ENCODE measurements around the gene MAFG. TPM values are rescaled to one million over a fixed set of nuclear protein-coding genes. Genes with fewer than 3 reads are reported as not detected.
A peak's percentile ranks its signal among the peaks of the same experiment; 100 is the strongest.

Gene MAFG
- total RNA-seq, 1 donor from 2014 or later = 24.1 TPM

DNA sequence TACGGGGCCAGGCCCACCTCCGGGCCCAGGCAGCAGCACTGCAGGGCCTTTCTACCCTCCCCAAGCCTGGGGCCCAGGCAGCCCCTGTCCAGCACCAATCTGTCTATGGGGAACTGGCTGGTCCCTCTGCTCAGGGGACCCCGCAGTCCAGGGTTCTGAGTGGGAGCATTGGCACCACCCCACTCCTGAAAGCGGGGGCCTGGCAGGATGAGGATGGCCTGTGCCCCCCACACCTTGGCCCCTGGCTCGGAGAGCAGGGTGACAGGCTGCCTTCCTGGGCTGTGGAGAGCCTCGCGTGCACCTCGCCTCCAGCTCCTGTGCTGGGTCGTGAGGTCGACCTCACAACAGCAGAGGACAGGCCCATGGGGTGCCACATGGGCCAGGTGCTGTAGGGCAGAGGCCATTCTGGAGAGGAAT, 24.1 kb downstream of the MAFG start:
- no peak for DNase-seq (ENCODE audit: low spot score in 2 of 2, unreplicated experiment in 2 of 2)
- Mint-ChIP-seq H3K27ac (no peak overlapping the region), H3K4me1 (no peaks in the 10 kb centered on the region), H3K27me3 (ENCODE audit: low read depth) (peaks cover 17% of the 10 kb centered on the region), H3K36me3 (peaks cover 7% of the 10 kb centered on the region), H3K4me3 (no peak overlapping the region), H3K9me3 (no peaks in the 10 kb centered on the region)
- no peak for TF ChIP-seq CTCF (IDR thresholded peaks at IDR 0.05; ENCODE audit: unreplicated experiment)

- DNase-seq (ENCODE audit: low spot score in 2 of 2, unreplicated experiment in 2 of 2) = no peak
- H3K4me1 Mint-ChIP-seq = no peaks in the 10 kb centered on the region
Observed at GRCh38 chr17:81902653-81903414, 24.7 kb downstream of the MAFG start.

DNA sequence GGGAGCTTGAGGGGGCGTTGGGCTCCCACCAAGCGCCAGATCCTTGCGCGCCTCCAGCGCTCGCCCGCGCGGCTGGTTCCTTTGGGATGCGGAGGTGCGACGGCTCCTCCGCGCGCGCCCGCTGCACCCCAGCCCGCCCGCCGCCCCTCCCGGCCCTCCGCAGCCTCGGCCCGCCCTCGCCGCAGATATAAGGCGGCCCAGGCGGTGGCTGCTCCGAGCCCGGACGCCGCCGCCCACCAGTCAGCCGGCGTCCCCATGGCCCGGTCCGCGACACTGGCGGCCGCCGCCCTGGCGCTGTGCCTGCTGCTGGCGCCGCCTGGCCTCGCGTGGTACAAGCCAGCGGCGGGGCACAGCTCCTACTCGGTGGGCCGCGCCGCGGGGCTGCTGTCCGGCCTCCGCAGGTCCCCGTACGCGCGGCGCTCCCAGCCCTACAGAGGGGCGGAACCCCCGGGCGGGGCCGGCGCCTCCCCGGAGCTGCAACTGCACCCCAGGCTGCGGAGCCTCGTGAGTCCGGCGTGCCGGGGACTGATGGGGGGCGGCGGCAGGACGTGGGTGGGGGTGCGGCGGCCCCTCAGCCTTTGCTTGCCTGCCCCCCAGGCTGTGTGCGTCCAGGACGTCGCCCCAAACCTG, 25.4 kb downstream of the MAFG start, which contains the start of gene NPB:
Gene NPB, plus strand, starts transcription at position 216 of the 630 bp plus-strand sequence. Its CDS starts 40 bp downstream, at position 256.
- H3K4me3 Mint-ChIP-seq = peak within 1 kb of the TSS; percentile 36
- TF ChIP-seq CTCF (IDR thresholded peaks at IDR 0.05; ENCODE audit: unreplicated experiment) = no peak
- no peak within 1 kb of the TSS for H3K27ac Mint-ChIP-seq
- H3K4me1 Mint-ChIP-seq = no peaks in the 10 kb centered on the region
- DNase-seq (ENCODE audit: low spot score in 2 of 2, unreplicated experiment in 2 of 2) = peak in 1 of 2 experiments; percentile 23
- no peaks in the 10 kb centered on the region for H3K9me3 Mint-ChIP-seq
- peaks cover 17% of the 10 kb centered on the region for H3K27me3 Mint-ChIP-seq (ENCODE audit: low read depth)
- H3K36me3 Mint-ChIP-seq = peaks cover 10% of the 10 kb centered on the region

More at GRCh38 chr17:81902653-81903414, 24.7 kb downstream of the MAFG start:
- Mint-ChIP-seq H3K4me3 (peak overlapping the region; percentile 36), H3K27ac (no peak overlapping the region), H3K9me3 (no peaks in the 10 kb centered on the region), H3K36me3 (peaks cover 9% of the 10 kb centered on the region), H3K27me3 (ENCODE audit: low read depth) (peaks cover 17% of the 10 kb centered on the region)
- no peak for TF ChIP-seq CTCF (IDR thresholded peaks at IDR 0.05; ENCODE audit: unreplicated experiment)

DNA sequence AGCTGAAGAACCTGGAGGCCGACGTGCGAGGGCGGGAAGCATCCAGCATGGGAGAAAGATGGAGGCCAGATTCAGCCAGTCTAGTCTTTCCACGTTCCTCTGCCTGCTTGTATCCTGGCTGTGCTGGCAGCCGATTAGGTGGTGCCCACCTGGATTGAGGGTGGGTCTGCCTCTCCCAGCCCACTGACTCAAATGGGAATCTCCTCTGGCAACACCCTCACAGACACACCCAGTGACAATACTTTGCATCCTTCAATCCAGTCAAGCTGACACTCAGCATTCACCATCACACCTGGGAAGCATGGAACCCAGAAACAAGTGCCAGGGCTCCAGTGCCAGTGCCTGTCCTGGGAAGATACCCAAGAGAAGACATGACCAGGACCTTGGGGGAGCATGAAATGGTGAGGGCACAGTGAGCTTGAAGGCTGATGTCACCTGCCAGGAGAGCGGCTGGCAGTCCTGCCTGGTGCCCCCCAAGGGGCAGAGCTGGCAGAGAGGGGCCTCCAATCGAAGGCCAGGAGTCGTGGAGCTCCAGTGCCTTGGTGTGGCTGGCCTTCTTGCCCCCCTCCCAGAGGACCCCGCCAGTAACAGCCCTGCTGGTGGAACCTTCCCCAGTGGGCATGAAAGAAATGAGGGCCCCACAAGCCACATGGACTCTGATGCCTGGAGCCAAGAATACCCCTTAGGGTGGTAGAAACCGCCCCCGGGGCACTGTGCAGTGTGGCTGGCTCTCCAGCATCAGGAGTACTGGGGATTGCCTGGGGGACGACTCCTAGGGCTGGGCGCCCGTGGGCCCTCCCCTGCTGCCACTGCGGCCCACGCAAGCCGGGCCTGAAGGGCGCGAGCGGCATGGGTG, 26.1 kb downstream of the MAFG start:
- Mint-ChIP-seq H3K9me3 (no peaks in the 10 kb centered on the region), H3K4me3 (peak overlapping the region; percentile 16), H3K27ac (no peak overlapping the region), H3K27me3 (ENCODE audit: low read depth) (peaks cover 17% of the 10 kb centered on the region), H3K4me1 (no peaks in the 10 kb centered on the region), H3K36me3 (peaks cover 10% of the 10 kb centered on the region)
- no peak for DNase-seq (ENCODE audit: low spot score in 2 of 2, unreplicated experiment in 2 of 2)
- TF ChIP-seq CTCF (IDR thresholded peaks at IDR 0.05; ENCODE audit: unreplicated experiment) = no peak

GRCh38 chr17:81900181-81900820, 27.2 kb downstream of the MAFG start:
- no peaks in the 10 kb centered on the region for H3K9me3 Mint-ChIP-seq
- DNase-seq (ENCODE audit: low spot score in 2 of 2, unreplicated experiment in 2 of 2) = peak in 1 of 2 experiments; percentile 12
- no peaks in the 10 kb centered on the region for H3K4me1 Mint-ChIP-seq
- H3K36me3 Mint-ChIP-seq = peaks cover 12% of the 10 kb centered on the region
- no peak overlapping the region for H3K4me3 Mint-ChIP-seq
- no peak for TF ChIP-seq CTCF (IDR thresholded peaks at IDR 0.05; ENCODE audit: unreplicated experiment)
- H3K27ac Mint-ChIP-seq = no peak overlapping the region
- H3K27me3 Mint-ChIP-seq (ENCODE audit: low read depth) = peaks cover 17% of the 10 kb centered on the region

Measured in mesothelial cell of epicardium (in vitro differentiated cells).